ENCODE results near the gene LAMTOR2.
A peak's percentile ranks its signal among the peaks of the same experiment; 100 is the strongest.

LAMTOR2 gene

GRCh38 chr1:156083800-156084790, 29.5 kb downstream of the LAMTOR2 start:
- Histone ChIP-seq H3K79me2 (ENCODE audit: insufficient read depth, low read length) (peaks cover 30% of the 10 kb centered on the region), H3K9ac (ENCODE audit: low read depth, low read length, poor library complexity, severe bottlenecking) (no peak overlapping the region), H3K9me2 (replicated peaks; ENCODE audit: low read depth, low read length) (no peaks in the 10 kb centered on the region), H3K27me3 (ENCODE audit: insufficient read depth, low read length, poor library complexity, severe bottlenecking) (no peaks in the 10 kb centered on the region), H3F3A (ENCODE audit: low read depth) (no peaks in the 10 kb centered on the region), H3K4me2 (ENCODE audit: low read depth, low read length, poor library complexity, severe bottlenecking) (peak overlapping the region; percentile 94), H3K9me3 (ENCODE audit: insufficient read depth, low read depth, low read length) (no peaks in the 10 kb centered on the region), H3K4me3 (ENCODE audit: low read length, poor library complexity, severe bottlenecking) (peak overlapping the region; percentile 94), H3K36me3 (ENCODE audit: insufficient read depth, low read length) (no peaks in the 10 kb centered on the region), H2AFZ (ENCODE audit: low read length) (no peak overlapping the region), H3K4me1 (ENCODE audit: insufficient read depth, low read length, poor library complexity, severe bottlenecking) (peaks cover 26% of the 10 kb centered on the region), H4K20me1 (ENCODE audit: insufficient read depth, low read length, poor library complexity, severe bottlenecking) (peaks cover 21% of the 10 kb centered on the region)
- no peak for TF ChIP-seq CTCF (conservative IDR thresholded peaks at IDR 0.05; ENCODE audit: low read length)
- no peak for TF ChIP-seq EZH2phosphoT487 (IDR thresholded peaks at IDR 0.05; ENCODE audit: borderline replicate concordance)

- Histone ChIP-seq H4K20me1 (ENCODE audit: insufficient read depth, low read length, poor library complexity, severe bottlenecking) (peaks cover 1% of the 10 kb centered on the region), H3K27me3 (ENCODE audit: insufficient read depth, low read length, poor library complexity, severe bottlenecking) (no peaks in the 10 kb centered on the region), H2AFZ (ENCODE audit: low read length) (no peak overlapping the region), H3K9ac (ENCODE audit: low read depth, low read length, poor library complexity, severe bottlenecking) (no peak overlapping the region), H3K9me2 (replicated peaks; ENCODE audit: low read depth, low read length) (no peaks in the 10 kb centered on the region), H3K36me3 (ENCODE audit: insufficient read depth, low read length) (no peaks in the 10 kb centered on the region), H3K4me2 (ENCODE audit: low read depth, low read length, poor library complexity, severe bottlenecking) (no peak overlapping the region), H3K79me2 (ENCODE audit: insufficient read depth, low read length) (peaks cover 10% of the 10 kb centered on the region), H3K9me3 (ENCODE audit: insufficient read depth, low read depth, low read length) (no peaks in the 10 kb centered on the region), H3K4me3 (ENCODE audit: low read length, poor library complexity, severe bottlenecking) (no peak overlapping the region), H3K4me1 (ENCODE audit: insufficient read depth, low read length, poor library complexity, severe bottlenecking) (peaks cover 10% of the 10 kb centered on the region), H3F3A (ENCODE audit: low read depth) (no peaks in the 10 kb centered on the region)
- TF ChIP-seq EZH2phosphoT487 (IDR thresholded peaks at IDR 0.05; ENCODE audit: borderline replicate concordance) (no peak), CTCF (conservative IDR thresholded peaks at IDR 0.05; ENCODE audit: low read length) (no peak)
These were observed 31.7 kb downstream of the LAMTOR2 start for GRCh38 chr1:156086256-156086662.

- H3K9ac ChIP-seq (ENCODE audit: low read depth, low read length, poor library complexity, severe bottlenecking) = no peak overlapping the region
- no peaks in the 10 kb centered on the region for H3K9me2 ChIP-seq (replicated peaks; ENCODE audit: low read depth, low read length)
- H3K27me3 ChIP-seq (ENCODE audit: insufficient read depth, low read length, poor library complexity, severe bottlenecking) = no peaks in the 10 kb centered on the region
- no peak overlapping the region for H3K4me2 ChIP-seq (ENCODE audit: low read depth, low read length, poor library complexity, severe bottlenecking)
- no peak overlapping the region for H3K4me3 ChIP-seq (ENCODE audit: low read length, poor library complexity, severe bottlenecking)
- no peaks in the 10 kb centered on the region for H4K20me1 ChIP-seq (ENCODE audit: insufficient read depth, low read length, poor library complexity, severe bottlenecking)
- TF ChIP-seq EZH2phosphoT487 (IDR thresholded peaks at IDR 0.05; ENCODE audit: borderline replicate concordance) (no peak), CTCF (conservative IDR thresholded peaks at IDR 0.05; ENCODE audit: low read length) (no peak)
- no peaks in the 10 kb centered on the region for H3F3A ChIP-seq (ENCODE audit: low read depth)
- H3K9me3 ChIP-seq (ENCODE audit: insufficient read depth, low read depth, low read length) = no peaks in the 10 kb centered on the region
- no peaks in the 10 kb centered on the region for H3K36me3 ChIP-seq (ENCODE audit: insufficient read depth, low read length)
- peaks cover 6% of the 10 kb centered on the region for H3K4me1 ChIP-seq (ENCODE audit: insufficient read depth, low read length, poor library complexity, severe bottlenecking)
- H2AFZ ChIP-seq (ENCODE audit: low read length) = no peak overlapping the region
- no peaks in the 10 kb centered on the region for H3K79me2 ChIP-seq (ENCODE audit: insufficient read depth, low read length)
These were observed 35.1 kb downstream of the LAMTOR2 start for GRCh38 chr1:156089704-156090103.

Data from Loucy (cell line).